HFF-Myc (cell line): ENCODE measurements around the gene CANX.
"Not testable (repeated sequence)": the region's sequence is repeated elsewhere in the genome, so short reads cannot be mapped to it uniquely, and the experiment has no call there.

ENCODE experiments used
- DNase-seq: peaks from one replicate; pipeline ENCODE4 v3.0.0-alpha.2; 2011; ENCODE audit warnings: low read depth; ENCODE audit errors: extremely low read depth
- H3K4me3 ChIP-seq: replicated peaks from 2 replicates; pipeline ENCODE4 v1.5.1; 2011; ENCODE audit warnings: low read depth, mild to moderate bottlenecking, control low read depth, low read length
- CTCF ChIP-seq: IDR thresholded peaks from 2 replicates; pipeline ENCODE4 v1.5.1; 2012; ENCODE audit warnings: mild to moderate bottlenecking, low read depth, low read length, control low read depth; ENCODE audit errors: missing control alignments

CANX gene

GRCh38 chr5:179732412-179732917 lies 33.7 kb downstream of the CANX start, which contains the start of gene MAML1:
TSS of gene MAML1 (plus strand) at chr5:179732822. CDS start at chr5:179733113, 291 bp downstream.
- peak; percentile 97 for DNase-seq

GRCh38 chr5:179732918-179733771 lies 34.4 kb downstream of the CANX start:
- TF ChIP-seq CTCF = no peak
- peak overlapping the region; percentile 86 for H3K4me3 ChIP-seq
- DNase-seq = no peak

More at GRCh38 chr5:179732412-179732917, 33.7 kb downstream of the CANX start, which contains the start of gene MAML1:
- TF ChIP-seq CTCF = no peak
- peak within 1 kb of the TSS; percentile 86 for H3K4me3 ChIP-seq

DNA sequence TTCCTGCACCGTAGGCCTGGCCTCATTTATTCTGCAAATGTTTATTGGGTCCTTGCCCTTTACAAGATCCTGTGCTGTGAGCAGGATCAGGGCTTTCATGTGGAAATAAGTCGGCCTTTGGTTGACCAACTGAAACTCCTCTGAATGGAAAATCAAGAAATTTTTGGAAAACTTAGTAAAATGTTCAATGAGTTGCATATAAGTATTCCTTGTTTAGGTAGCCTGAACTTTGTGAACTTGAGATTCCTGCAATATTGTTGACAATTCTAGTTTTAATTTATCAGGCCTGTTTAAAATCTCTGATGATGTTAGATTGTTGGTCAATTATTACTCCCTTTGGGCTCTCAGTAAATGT lies 35.0 kb downstream of the CANX start:
- peak overlapping the region; percentile 86 for H3K4me3 ChIP-seq
- no peak for DNase-seq
- no peak for TF ChIP-seq CTCF

DNA sequence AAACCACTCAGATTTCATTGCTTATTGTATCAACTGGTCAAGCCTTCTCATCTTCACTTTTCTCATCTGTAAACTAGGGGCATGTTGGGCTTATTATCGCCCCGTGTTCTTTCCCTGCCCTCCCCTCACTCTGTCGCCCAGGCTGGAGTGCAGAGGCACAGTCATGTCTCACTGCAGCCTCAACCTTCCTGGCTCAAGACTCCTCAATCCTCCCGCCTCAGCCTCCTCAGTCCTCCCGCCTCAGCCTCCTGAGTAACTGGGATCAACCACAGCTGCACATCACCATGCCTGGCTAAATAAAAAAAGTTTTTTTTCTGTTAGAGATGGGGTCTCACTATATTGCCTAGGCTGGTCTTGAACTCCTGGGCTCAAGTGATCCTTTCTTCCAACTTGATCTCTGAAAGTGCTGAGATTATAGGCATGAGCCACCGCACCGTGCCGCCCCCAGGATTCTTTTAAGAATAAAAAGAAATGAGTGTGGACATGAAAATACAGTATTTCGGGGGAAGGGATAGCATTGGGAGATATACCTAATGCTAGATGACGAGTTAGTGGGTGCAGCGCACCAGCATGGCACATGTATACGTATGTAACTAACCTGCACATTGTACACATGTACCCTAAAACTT lies 35.9 kb downstream of the CANX start:
- DNase-seq = no peak
- peak overlapping the region; percentile 86 for H3K4me3 ChIP-seq
- no peak for TF ChIP-seq CTCF

GRCh38 chr5:179738742-179739141 lies 40.0 kb downstream of the CANX start:
- no peak for DNase-seq
- TF ChIP-seq CTCF = no peak

GRCh38 chr5:179744106-179744505 lies 45.3 kb downstream of the CANX start:
- H3K4me3 ChIP-seq, DNase-seq: not testable (repeated sequence)

More at GRCh38 chr5:179738742-179739141, 40.0 kb downstream of the CANX start:
- H3K4me3 ChIP-seq = no peak overlapping the region

DNA sequence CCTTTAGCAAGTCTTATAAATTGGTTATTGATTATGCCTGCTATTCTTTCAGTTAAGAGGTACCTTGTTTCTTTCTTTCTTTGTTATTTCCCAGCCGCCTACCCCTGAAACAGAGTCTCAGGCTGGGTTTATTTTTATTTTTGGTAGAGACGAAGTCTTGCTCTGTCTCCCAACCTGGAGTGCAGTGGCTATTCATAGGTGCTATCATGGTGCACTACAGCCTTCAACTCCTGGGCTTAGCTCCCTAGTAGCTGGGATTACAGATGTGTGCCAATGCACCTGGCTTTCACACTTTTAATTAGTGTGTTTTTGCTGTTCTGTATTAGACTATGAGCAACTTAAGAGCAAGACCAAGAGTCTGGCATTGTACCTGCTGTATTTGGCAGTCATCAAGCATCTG lies 48.1 kb downstream of the CANX start:
- no peak for DNase-seq
- no peak overlapping the region for H3K4me3 ChIP-seq
- no peak for TF ChIP-seq CTCF
